Right renal pelvis (tissue), 4 donors: ENCODE results near the gene RFNG. TPM values are rescaled to one million over a fixed set of nuclear protein-coding genes. Genes with fewer than 3 reads are reported as not detected.

Experiments used
- DNase-seq, 4 donors: peaks; one replicate each; pipeline ENCODE4 v3.0.0-alpha.2; 2013; ENCODE audit warnings: low read depth in 4 of 4, low spot score in 3 of 4, missing footprints in 1 of 4
- polyA plus RNA-seq, 4 donors: library from polyadenylated mRNA; unstranded; fragments of 120-200 nt; gene quantifications; one replicate each; pipeline ENCODE4 v1.2.1, GENCODE V29; 2013; ENCODE audit not compliant: insufficient read length in 4 of 4

RFNG gene
- polyA plus RNA-seq, 4 donors: 39.7 to 59.1 (median 47.5) TPM

DNA sequence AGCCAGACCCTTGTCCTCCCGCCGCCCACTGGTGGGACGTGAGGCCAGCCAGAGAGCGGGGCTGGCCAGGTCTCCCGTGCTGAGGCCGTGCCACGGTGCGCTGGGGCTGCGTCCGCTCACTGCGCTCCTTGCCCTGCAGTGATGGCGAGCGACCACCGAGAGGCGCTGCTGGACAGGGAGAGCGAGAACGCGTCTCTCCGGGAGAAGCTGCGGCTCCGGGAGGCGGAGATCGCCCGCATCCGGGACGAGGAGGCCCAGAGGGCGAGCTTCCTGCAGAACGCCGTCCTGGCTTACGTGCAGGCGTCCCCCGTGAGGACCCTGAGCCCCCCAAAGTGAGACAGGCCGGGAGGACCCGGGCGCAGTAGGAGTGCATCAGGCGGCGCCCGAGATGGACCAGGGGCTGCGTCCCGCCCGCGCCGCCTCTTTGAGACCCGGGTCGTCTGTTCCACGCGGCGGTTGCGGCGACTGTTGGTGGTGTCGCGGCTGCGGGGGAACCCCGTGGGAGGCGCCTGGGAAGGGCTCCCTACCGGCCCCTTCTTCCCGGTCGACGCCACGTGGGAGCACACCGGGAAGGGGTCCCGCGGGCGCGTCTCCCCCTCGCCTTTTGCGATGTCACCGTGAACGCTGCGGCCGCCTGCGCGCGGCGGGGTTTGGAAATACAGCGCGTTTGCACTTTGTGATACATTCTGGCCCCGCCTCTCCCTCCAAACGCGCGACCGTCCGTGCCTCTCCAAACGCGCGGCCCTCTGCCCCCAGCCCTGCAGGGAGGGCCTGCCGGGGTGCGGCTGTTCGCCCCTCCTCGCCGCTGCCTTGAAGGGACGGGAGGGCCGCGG lies 20.9 kb downstream of the RFNG start:
- peak in 1 of 4 donors; percentile 82 for DNase-seq

- no peak for DNase-seq
Observed at GRCh38 chr17:82029990-82030469, 21.6 kb downstream of the RFNG start.

DNA sequence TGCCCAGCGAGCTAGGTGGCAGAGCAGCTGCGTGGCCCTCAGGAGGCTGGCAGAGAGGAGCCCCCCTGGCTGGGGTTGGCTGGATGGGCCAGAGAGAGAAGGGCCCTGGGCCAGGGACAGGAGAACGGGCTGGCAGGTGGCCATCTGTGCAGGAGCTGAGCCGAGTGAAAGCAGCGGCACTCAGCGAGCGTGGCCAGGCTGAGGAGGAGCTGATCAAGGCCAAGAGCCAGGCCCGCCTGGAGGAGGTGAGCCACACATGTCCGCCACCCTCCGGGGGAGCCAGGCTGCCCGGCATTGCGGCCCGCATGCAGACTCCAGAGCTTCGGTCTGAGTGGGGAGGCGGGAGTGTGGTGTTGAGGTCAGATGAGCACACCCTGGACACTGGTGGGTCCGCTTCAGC lies 22.2 kb downstream of the RFNG start:
- DNase-seq: no peak

- DNase-seq: no peak
Observed at GRCh38 chr17:82028966-82029365, 22.6 kb downstream of the RFNG start.

GRCh38 chr17:82028246-82028645 lies 23.4 kb downstream of the RFNG start:
- DNase-seq: no peak

DNA sequence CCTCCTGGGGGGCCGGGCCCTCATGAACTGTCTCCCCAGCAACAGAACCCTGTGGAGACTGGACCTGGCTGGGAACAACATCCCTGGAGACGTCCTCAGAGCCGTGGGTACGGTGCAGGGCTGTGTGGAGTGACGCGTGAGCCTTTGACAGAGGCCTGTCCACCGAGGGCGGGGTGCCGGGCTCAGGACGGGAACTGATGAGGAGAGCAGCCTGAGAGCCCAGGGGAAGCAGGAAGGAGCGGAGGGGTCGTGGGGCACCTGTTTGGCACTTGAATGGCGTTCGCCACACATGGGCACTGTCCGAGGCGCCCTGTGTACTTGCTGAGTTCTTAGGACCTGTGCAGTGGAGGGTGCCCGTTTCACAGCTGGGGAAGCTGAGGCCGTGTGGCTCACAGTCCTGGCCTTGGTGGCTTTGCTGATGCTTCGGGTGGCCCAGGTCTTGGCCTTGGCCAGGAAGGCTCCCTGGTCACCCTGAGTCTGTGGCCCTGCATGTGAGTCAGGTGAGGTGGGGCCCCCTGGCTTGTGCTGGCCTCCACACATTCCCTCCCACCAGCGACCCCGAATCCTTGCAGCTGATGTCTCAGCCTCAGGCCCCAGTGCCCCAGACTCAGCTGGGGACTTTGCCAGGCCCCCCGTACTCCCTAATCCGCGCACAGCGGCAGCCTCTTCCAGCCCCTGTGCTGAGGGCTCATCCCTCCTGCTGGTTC lies 26.1 kb downstream of the RFNG start:
- DNase-seq: no peak

- DNase-seq: no peak
Observed at GRCh38 chr17:82024859-82025258, 26.8 kb downstream of the RFNG start.

- no peak for DNase-seq
Observed at GRCh38 chr17:82023447-82024241, 28.0 kb downstream of the RFNG start.

DNA sequence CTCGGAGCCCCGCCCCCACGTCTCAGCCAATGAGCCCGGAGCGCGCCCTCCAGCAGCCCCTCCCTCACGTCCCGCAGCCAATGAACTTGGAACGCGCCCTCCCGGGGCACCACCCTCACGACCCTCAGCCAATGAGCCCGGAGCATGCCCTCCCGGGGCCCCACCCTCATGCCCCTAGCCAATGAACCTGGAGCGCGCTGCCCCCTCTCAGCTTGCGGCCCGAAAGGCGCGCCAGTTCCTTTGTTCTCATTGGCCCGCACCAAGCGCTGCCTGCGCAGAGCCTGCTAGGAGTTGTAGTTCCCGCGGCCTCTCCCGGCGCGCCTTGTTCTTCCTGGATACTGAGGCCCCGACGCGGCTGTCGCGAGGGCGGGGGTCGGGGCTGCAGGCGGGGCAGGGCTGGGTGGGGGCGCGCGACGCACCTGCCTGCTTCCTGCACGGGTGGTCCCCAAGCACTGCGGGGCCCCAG lies 28.6 kb downstream of the RFNG start, which contains the start of gene LRRC45:
TSS of gene LRRC45 (plus strand) at position 325 of the 466 bp plus-strand sequence. CDS start 339 bp downstream, outside the sequence.
- DNase-seq: peak; percentile 93 to 98 (median 98)

GRCh38 chr17:82022310-82022980 lies 29.2 kb downstream of the RFNG start, which contains the start of gene CENPX:
TSS of gene CENPX (minus strand) at chr17:82022878. CDS start at chr17:82022861, 17 bp downstream.
- no peak for DNase-seq

DNA sequence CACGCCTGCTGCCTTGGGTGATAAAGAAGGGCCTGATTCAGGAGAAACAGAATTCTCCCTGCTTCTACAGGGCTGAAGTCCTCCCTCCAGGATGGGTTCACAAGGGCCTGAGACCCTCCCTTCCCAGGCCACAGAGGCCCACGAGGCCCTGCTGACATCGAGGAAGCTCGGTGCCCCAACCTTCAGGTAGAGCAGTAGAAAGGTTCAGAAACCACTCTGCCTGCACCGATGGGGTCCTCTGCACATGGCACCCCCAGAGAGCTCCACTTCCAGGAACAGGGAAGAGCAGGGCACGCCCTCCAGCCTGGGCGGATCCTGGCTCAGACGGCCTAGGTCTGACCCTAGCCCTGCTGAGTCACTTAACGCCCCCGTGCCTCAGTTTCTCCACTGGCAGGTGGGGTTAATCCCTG lies 29.7 kb downstream of the RFNG start:
- DNase-seq: no peak

DNA sequence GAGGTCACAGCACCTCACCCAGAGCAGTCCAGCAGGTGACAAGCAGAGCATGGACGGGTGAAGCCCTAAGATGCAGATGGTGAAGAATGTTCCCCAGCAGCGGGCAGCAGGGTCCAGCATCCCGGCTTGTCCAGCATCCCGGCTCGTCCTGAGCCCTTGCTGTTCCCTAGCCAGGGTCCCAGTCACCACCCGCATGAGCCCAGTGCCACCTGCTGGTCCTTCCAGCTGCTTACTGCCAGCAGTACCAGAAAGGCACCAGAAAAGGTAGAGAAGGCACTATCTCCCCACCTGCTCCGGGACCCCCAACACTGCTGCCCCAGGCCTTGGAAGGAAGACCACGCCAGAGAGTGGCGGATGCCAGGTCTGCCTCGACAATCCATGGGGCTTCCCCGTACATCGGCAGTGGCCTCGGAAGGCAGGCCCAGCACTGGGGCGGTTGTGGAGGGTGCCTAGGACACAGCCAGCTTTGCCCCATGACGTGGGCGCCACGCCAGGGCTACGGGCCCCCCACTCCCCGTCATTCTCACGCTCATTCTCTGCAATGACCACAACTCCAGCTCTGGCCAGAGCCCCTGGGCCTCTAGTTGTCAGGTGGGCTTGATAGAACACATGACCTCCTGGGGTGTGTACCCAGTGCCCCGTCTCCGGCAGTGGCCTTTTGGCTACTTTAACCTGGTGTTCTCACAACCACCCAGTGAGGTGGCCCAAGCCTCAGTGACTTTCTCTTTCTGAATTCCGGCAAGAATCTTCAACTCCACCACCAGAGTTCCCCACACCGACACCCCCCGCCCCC lies 30.3 kb downstream of the RFNG start:
- DNase-seq: no peak

GRCh38 chr17:82020572-82021106 lies 31.0 kb downstream of the RFNG start:
- DNase-seq: no peak

DNA sequence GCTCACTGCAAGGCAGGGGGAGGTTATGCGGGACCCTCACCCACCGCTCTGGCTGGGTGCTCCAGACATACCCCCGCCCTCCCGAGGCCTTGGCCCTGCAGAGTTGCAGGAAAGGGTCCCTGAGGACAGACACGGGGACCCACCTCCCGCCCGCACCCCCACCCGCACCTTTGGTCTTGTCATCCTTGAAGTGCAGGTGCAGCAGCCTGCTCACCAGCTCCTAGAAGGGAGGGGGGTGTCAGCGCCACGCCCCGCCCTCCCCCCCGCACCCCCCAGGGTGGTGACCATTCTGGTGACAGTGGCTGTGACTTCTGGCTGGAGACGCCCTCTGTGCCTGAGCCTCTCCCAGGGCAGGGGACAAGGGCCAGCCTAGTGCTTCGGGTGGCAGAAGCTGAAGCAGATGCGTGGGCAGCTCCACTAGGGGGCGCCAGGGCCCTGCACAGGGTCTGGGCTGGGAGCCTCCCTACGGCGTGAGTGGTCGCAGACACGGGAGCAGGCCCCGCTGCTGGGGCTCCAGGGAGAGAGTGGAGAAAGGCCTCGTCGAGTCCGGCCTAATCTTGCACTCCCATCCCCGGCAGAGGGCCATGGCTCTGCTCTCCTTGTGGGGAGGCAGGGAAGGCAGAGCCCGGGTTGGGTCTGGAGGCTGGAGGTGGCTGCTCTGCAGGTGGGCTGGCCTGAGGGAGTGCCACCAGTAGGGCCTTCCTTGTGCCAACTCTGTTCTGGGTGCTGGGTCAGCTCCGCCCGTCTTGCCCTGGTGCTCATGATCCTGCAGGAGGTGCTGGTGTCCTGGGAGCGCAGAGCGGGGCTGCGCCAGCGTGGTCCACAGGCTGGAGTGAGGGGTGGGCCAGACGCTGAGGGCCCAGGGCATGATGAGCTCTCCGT lies 31.7 kb downstream of the RFNG start:
- DNase-seq: no peak

DNA sequence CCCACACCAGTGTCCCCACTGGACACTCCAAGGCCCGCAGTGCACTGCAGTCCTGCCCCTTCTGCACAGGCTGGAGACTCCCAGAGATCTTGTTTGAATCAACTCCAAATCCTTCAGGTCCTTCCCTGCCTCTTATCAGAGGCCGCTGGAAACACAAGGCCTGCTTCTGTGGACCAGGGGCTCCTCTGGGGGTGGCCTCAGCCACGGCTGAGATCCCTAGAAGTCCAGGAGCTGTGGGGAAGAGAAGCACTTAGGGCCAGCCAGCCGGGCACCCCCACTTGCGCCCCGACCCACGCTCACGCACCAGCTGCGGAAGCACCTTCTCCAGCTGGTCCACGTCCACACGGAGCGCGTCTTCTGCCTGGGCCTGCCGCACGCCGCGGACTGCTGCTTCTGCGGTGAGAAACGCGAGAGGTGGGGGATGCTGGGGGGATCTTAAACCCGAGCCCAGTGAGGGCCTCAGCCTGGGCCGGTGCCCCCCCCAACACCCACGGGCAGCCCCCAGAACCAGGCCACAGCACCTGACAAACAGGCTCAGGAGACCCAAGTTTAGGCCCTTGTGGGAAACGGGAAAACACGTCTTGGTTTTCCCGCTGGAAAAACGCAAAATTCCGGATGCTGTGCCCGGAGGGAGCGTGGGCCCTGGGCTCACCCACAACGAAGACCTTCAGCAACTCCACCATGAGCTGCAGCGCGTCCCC lies 32.5 kb downstream of the RFNG start:
- DNase-seq: no peak

DNA sequence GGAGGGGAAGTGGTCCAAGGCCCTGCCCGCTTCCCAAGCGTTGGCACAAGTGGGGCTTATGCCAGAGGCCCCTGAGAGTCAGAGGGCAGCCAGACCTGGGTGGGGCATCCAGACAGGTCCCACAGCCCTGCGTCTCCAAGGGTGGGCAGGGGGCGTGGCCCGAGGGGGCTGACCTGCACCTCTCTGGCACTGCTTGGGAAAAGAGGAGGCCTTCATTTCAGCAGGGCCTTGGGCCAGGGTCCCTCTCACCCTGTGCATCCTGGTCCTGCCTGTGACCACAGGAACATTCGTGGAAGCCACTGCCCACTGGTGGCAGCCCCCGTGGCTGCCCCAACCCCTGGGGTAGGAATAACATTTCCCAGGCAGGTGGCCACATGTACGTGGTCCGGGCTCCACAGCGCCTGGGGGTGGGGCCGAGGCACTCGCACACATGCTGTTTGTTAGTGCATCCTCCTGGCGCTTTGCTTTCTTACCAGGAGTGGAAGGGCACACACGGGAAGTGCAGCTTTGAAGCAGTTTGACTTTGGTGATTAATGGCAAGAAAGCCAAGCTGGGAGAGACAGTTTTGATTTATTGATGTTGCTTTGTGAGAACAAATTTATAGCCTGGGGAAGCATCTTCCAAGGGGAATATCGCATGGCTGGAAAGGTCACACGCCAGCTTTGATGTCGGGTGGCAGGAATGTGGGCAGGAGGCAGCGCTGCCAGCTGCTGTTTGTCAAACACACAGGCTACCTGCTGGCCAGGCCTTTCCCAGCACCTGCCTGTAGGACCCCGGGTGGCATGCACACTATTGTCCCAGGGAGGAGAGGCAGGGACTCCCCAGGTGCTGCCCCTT lies 33.2 kb downstream of the RFNG start:
- DNase-seq: no peak
